ENCODE data around the gene OR13C9. TPM values are rescaled to one million over a fixed set of nuclear protein-coding genes. Genes with fewer than 3 reads are reported as not detected.

The OR13C9 gene
- total RNA-seq, 1 experiment from 2014 or later: not detected

Other genes with a start within 250 kb of the OR13C9 start
- gene OR13F1, start 113.9 kb downstream of the OR13C9 start, total RNA-seq (2014; rRNA removed; shearing (Covaris generic)): not detected in 2 replicates
- gene OR13C4, start 91.0 kb downstream of the OR13C9 start, total RNA-seq (2014; rRNA removed; shearing (Covaris generic)): not detected in 2 replicates
- not detected in 2 replicates for gene OR13C3, start 81.3 kb downstream of the OR13C9 start, total RNA-seq (2014; rRNA removed; shearing (Covaris generic))
- not detected in 2 replicates for gene OR13C8, start 49.0 kb downstream of the OR13C9 start, total RNA-seq (2014; rRNA removed; shearing (Covaris generic))
- gene OR13C5, start 18.8 kb downstream of the OR13C9 start, total RNA-seq (2014; rRNA removed; shearing (Covaris generic)): not detected in 2 replicates
- not detected in 2 replicates for gene OR13C2, start 12.6 kb downstream of the OR13C9 start, total RNA-seq (2014; rRNA removed; shearing (Covaris generic))
- gene OR13D1, start 76.3 kb upstream of the OR13C9 start, total RNA-seq (2014; rRNA removed; shearing (Covaris generic)): not detected in 2 replicates
- gene NIPSNAP3A, start 129.5 kb upstream of the OR13C9 start, total RNA-seq (2014; rRNA removed; shearing (Covaris generic)): 20.7 and 22.6 TPM in 2 replicates
- gene NIPSNAP3B, start 145.9 kb upstream of the OR13C9 start, total RNA-seq (2014; rRNA removed; shearing (Covaris generic)): 0.19 TPM in 1 of 2 replicates, not detected in the other

All from HT1080 (cell line).